ENCODE measurements around the gene CCN5. TPM values are rescaled to one million over a fixed set of nuclear protein-coding genes. Genes with fewer than 3 reads are reported as not detected.

The CCN5 gene
- total and polyA plus RNA-seq, 2 experiments from 2014 or later: 0.20 TPM; not detected in 1

GRCh38 chr20:44721785-44722054, 6.6 kb downstream of the CCN5 start:
- no peaks in the 10 kb centered on the region for H3K9me3 ChIP-seq (ENCODE audit: low read depth)
- H3K36me3 ChIP-seq: no peaks in the 10 kb centered on the region
- DNase-seq (ENCODE audit: low read depth in 1 of 2, low spot score in 1 of 2): no peak
- no peaks in the 10 kb centered on the region for H3K4me1 ChIP-seq (ENCODE audit: low read depth)
- H3K27ac ChIP-seq: no peak overlapping the region
- H3K27me3 ChIP-seq: no peaks in the 10 kb centered on the region
- H3K4me3 ChIP-seq: no peak overlapping the region
- TF ChIP-seq CTCF (IDR thresholded peaks at IDR 0.05; ENCODE audit: low read depth, low read length): no peak

DNA sequence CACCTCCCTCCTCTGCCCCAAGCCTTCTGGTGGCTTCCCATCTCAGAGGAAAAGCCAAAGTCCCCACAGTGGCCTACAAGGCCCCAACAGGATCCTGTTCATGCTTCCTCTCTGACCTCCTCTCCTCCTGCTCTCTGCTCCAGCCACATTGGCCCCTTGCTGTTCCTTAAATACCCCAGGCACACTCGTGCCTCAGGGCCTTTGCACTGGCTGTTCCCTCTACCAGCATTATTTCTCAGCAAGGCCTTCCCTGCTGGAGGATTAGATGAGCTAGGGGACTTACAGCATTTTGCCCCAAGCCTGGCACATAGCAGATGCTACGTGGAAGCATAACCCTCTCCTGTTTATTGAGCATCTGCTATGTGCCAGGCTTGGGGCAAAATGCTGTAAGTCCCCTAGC, 7.8 kb downstream of the CCN5 start:
- H3K4me1 ChIP-seq (ENCODE audit: low read depth): no peaks in the 10 kb centered on the region

DNA sequence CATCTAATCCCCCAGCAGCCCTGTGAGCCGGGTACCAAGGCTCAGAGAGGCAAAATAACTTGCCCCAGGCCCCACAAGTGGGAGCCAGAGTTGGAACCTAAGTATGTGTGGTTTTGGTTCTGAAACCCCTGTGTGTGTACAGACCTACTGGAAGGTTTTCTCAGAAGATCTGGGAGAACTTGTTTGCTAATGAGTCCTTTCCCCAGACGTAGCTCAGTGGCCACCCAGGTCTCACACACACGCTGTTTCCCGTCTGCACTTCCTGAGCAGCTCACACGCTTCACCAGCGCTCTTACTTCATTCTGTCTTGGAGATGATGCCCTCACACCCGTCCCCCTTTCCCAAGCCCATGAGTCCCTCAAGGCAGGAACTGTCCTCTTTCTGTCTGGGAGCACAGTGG, 8.2 kb downstream of the CCN5 start:
- no peaks in the 10 kb centered on the region for H3K27me3 ChIP-seq
- H3K9me3 ChIP-seq (ENCODE audit: low read depth): no peaks in the 10 kb centered on the region
- H3K4me3 ChIP-seq: no peak overlapping the region
- H3K4me1 ChIP-seq (ENCODE audit: low read depth): no peaks in the 10 kb centered on the region
- TF ChIP-seq CTCF (IDR thresholded peaks at IDR 0.05; ENCODE audit: low read depth, low read length): no peak
- H3K36me3 ChIP-seq: no peaks in the 10 kb centered on the region
- DNase-seq (ENCODE audit: low read depth in 1 of 2, low spot score in 1 of 2): peak in 1 of 2 donors; percentile 42
- no peak overlapping the region for H3K27ac ChIP-seq

More for the DNA sequence above, 7.8 kb downstream of the CCN5 start:
- Histone ChIP-seq H3K36me3 (no peaks in the 10 kb centered on the region), H3K27ac (no peak overlapping the region), H3K4me3 (no peak overlapping the region), H3K9me3 (ENCODE audit: low read depth) (no peaks in the 10 kb centered on the region), H3K27me3 (no peaks in the 10 kb centered on the region)
- no peak for DNase-seq (ENCODE audit: low read depth in 1 of 2, low spot score in 1 of 2)
- no peak for TF ChIP-seq CTCF (IDR thresholded peaks at IDR 0.05; ENCODE audit: low read depth, low read length)

DNA sequence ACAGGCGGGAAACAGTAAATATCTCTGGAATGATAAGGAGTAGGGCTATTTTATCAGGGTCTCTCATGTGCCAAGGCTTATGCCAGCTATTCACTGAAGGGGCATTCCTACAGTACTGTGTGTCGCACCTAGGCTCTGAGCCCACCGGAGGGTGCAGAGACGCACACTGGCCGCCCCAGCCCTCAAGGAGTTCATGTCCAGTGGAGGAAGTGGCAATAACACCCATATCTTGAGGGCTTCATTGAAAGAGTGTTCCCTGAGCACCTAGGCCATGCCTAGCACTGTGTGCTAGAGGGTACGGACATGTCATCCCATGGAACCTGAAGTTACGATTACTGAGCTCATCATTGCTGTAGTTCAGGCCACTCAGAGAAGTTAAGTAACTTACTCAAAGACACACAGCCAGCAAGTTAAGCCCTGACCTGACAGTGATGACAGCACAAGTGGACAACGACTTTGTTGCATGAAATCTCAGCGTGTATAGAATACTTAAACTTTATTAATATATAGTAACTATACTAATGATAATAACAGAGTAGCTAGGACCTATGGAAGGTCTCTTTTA, 8.7 kb downstream of the CCN5 start:
- H3K36me3 ChIP-seq: no peaks in the 10 kb centered on the region
- no peak overlapping the region for H3K27ac ChIP-seq
- peaks cover 1% of the 10 kb centered on the region for H3K4me1 ChIP-seq (ENCODE audit: low read depth)
- H3K4me3 ChIP-seq: no peak overlapping the region
- no peaks in the 10 kb centered on the region for H3K9me3 ChIP-seq (ENCODE audit: low read depth)
- DNase-seq (ENCODE audit: low read depth in 1 of 2, low spot score in 1 of 2): no peak
- TF ChIP-seq CTCF (IDR thresholded peaks at IDR 0.05; ENCODE audit: low read depth, low read length): no peak
- H3K27me3 ChIP-seq: no peaks in the 10 kb centered on the region

- Histone ChIP-seq H3K36me3 (no peaks in the 10 kb centered on the region), H3K4me1 (ENCODE audit: low read depth) (peaks cover 3% of the 10 kb centered on the region), H3K27ac (no peak overlapping the region), H3K27me3 (no peaks in the 10 kb centered on the region), H3K9me3 (ENCODE audit: low read depth) (no peaks in the 10 kb centered on the region), H3K4me3 (no peak overlapping the region)
- DNase-seq (ENCODE audit: low read depth in 1 of 2, low spot score in 1 of 2): no peak
- no peak for TF ChIP-seq CTCF (IDR thresholded peaks at IDR 0.05; ENCODE audit: low read depth, low read length)
Measured at GRCh38 chr20:44724423-44725091, 9.4 kb downstream of the CCN5 start.
